Esophagus muscularis mucosa (tissue), 4 donors: ENCODE measurements around the gene LRP6.

Source experiments
- CTCF ChIP-seq, 3 experiments: fragments of 200-600 bp in 2 of 3; fragments of 450-650 bp in 1 of 3; sonication (generic) in 2 of 3; IDR thresholded peaks; one replicate each; pipeline ENCODE4 v1.5.1; 2017 to 2019; ENCODE audit warnings: antibody characterized with exemption in 3 of 3, mild to moderate bottlenecking in 2 of 3, moderate library complexity in 1 of 3
- EP300 ChIP-seq: sonication (generic); formaldehyde crosslinking; IDR thresholded peaks from one replicate; pipeline ENCODE4 v1.6.1; 2017; ENCODE audit warnings: antibody characterized with exemption
- POLR2A ChIP-seq: fragments of 450-650 bp; IDR thresholded peaks from one replicate; pipeline ENCODE4 v1.6.1; 2017; ENCODE audit warnings: antibody characterized with exemption, moderate library complexity, mild to moderate bottlenecking, low read depth

GRCh38 chr12:12079291-12079690 lies 187.6 kb downstream of the LRP6 start:
- TF ChIP-seq POLR2A (no peak), CTCF (IDR thresholded peaks at IDR 0.05) (no peak), EP300 (no peak)
